Loucy (cell line): Measurements from ENCODE around the gene NANOS2.

Experiments used
- H2AFZ ChIP-seq: fragments of 200-600 bp; sonication (generic); 2 replicates; pipeline ENCODE4 v1.6.0; 2016; ENCODE audit warnings: antibody characterized with exemption, mild to moderate bottlenecking, low read length, moderate library complexity
- H3F3A ChIP-seq: fragments of 200-600 bp; 2 replicates; pipeline ENCODE4 v1.6.0; 2016; ENCODE audit warnings: antibody characterized with exemption, low read depth, mild to moderate bottlenecking
- H3K27me3 ChIP-seq: fragments of 200-600 bp; sonication (generic); 2 replicates; pipeline ENCODE4 v1.6.1; 2014; ENCODE audit warnings: low read length, mild to moderate bottlenecking; ENCODE audit not compliant: insufficient read depth, poor library complexity, severe bottlenecking
- H3K36me3 ChIP-seq: fragments of 200-600 bp; sonication (generic); 2 replicates; pipeline ENCODE4 v1.6.1; 2016; ENCODE audit warnings: low read length; ENCODE audit not compliant: insufficient read depth
- H3K4me1 ChIP-seq: fragments of 200-600 bp; sonication (generic); 2 replicates; pipeline ENCODE4 v1.5.1; 2014; ENCODE audit warnings: low read length, mild to moderate bottlenecking; ENCODE audit not compliant: insufficient read depth, poor library complexity, severe bottlenecking
- H3K4me2 ChIP-seq: fragments of 200-600 bp; sonication (generic); 2 replicates; pipeline ENCODE4 v1.6.0; 2014; ENCODE audit warnings: antibody characterized with exemption, low read length, low read depth, mild to moderate bottlenecking; ENCODE audit not compliant: poor library complexity, severe bottlenecking
- H3K4me3 ChIP-seq: fragments of 200-600 bp; sonication (generic); 2 replicates; pipeline ENCODE4 v1.5.1; 2014; ENCODE audit warnings: low read length, mild to moderate bottlenecking, mixed read lengths; ENCODE audit not compliant: poor library complexity, severe bottlenecking
- H3K79me2 ChIP-seq: fragments of 200-600 bp; sonication (generic); 2 replicates; pipeline ENCODE4 v1.6.1; 2014; ENCODE audit warnings: low read length; ENCODE audit not compliant: insufficient read depth
- H3K9ac ChIP-seq: fragments of 200-600 bp; sonication (generic); 2 replicates; pipeline ENCODE4 v1.6.0; 2014; ENCODE audit warnings: mild to moderate bottlenecking, low read depth, low read length, moderate library complexity; ENCODE audit not compliant: poor library complexity, severe bottlenecking
- H3K9me2 ChIP-seq: fragments of 200-600 bp; sonication (generic); replicated peaks from 2 replicates; pipeline ENCODE4 v1.6.1; 2016; ENCODE audit warnings: low read depth, low read length, mixed read lengths
- H3K9me3 ChIP-seq: fragments of 200-600 bp; sonication (generic); 2 replicates; pipeline ENCODE4 v1.6.1; 2014; ENCODE audit warnings: mild to moderate bottlenecking, antibody characterized with exemption, low read length, low read depth; ENCODE audit not compliant: insufficient read depth
- H4K20me1 ChIP-seq: fragments of 200-600 bp; sonication (generic); 2 replicates; pipeline ENCODE4 v1.6.0; 2014; ENCODE audit warnings: antibody characterized with exemption, low read length, mild to moderate bottlenecking; ENCODE audit not compliant: insufficient read depth, poor library complexity, severe bottlenecking
- CTCF ChIP-seq: fragments of 200-600 bp; sonication (generic); conservative IDR thresholded peaks from 2 replicates; pipeline ENCODE4 v1.5.1; 2014; ENCODE audit warnings: mild to moderate bottlenecking, antibody characterized with exemption, low read length
- EZH2phosphoT487 ChIP-seq: fragments of 200-600 bp; IDR thresholded peaks from 2 replicates; pipeline ENCODE4 v1.6.1; 2018; ENCODE audit warnings: antibody characterized with exemption, mild to moderate bottlenecking, moderate library complexity, borderline replicate concordance

Gene NANOS2

DNA sequence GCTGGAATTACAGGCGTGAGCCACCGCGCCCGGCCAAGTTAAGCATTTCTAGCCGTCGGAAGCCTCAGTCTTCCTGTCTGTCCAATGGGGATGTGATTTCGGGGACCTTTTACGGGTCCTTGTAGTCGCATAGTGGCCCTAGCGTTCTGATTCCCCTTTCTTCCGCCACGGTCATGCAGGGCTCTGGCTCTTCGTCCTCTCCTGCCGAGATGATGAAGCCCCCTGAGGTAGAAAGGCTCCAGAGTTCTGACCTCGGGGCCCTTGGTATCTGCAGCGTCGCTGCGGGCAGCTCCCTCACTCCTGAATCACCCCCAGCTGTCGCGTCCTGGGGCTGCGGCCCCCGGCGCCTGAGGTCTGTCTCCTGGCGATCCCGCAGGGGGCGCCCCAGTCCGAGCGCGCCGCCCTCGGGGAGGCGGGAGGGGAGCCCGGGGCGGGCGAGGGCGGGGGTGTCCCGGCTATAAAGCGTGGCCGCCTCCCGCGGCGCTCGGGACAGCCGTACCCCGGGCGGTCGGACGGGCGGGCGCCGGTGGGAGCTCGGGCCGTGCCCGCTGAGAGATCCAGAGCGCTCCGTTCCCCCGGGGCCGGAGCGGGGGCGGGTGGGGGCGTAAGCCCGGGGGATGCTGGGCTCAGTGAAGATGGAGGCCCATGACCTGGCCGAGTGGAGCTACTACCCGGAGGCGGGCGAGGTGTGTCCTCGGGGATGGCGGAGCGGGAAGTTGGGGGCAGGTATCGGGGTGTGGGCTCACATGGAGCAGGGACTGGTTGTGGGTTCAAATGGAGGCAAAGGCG, 50.5 kb downstream of the NANOS2 start, which contains the start of gene FOXA3:
TSS of gene FOXA3 (plus strand) at position 487 of the 789 bp plus-strand sequence. CDS start at position 618, 131 bp downstream.
- H4K20me1 ChIP-seq, result peaks cover 13% of the 10 kb centered on the region
- TF ChIP-seq CTCF, result peak; percentile 23; the same call in 1 of the 2 replicates
- no peak for TF ChIP-seq EZH2phosphoT487
- H3K9me2 ChIP-seq, result no peaks in the 10 kb centered on the region
- H3F3A ChIP-seq, result no peaks in the 10 kb centered on the region
- no peaks in the 10 kb centered on the region for H3K9me3 ChIP-seq
- H3K27me3 ChIP-seq, result no peaks in the 10 kb centered on the region
- H3K4me1 ChIP-seq, result peaks cover 9% of the 10 kb centered on the region
- peak within 1 kb of the TSS; percentile 48 for H3K4me2 ChIP-seq
- no peak within 1 kb of the TSS for H3K9ac ChIP-seq
- H2AFZ ChIP-seq, result peak within 1 kb of the TSS; percentile 76
- peaks cover 4% of the 10 kb centered on the region; the same call in 1 of the 2 replicates for H3K36me3 ChIP-seq
- peaks cover 34% of the 10 kb centered on the region for H3K79me2 ChIP-seq
- peak within 1 kb of the TSS; percentile 55 for H3K4me3 ChIP-seq

GRCh38 chr19:45863335-45863839, 51.2 kb downstream of the NANOS2 start:
- Histone ChIP-seq H3K9ac (no peak overlapping the region), H3K9me2 (no peaks in the 10 kb centered on the region)
- TF ChIP-seq EZH2phosphoT487, result no peak
- TF ChIP-seq CTCF, result no peak

More at GRCh38 chr19:45863335-45863839, 51.2 kb downstream of the NANOS2 start:
- no peaks in the 10 kb centered on the region for H3K9me3 ChIP-seq
- peak overlapping the region; percentile 76 for H2AFZ ChIP-seq
- H3K27me3 ChIP-seq, result no peaks in the 10 kb centered on the region
- peak overlapping the region; percentile 55 for H3K4me3 ChIP-seq
- H3K79me2 ChIP-seq, result peaks cover 37% of the 10 kb centered on the region
- peak overlapping the region; percentile 48 for H3K4me2 ChIP-seq
- H3F3A ChIP-seq, result no peaks in the 10 kb centered on the region
- peaks cover 13% of the 10 kb centered on the region for H4K20me1 ChIP-seq
- peaks cover 9% of the 10 kb centered on the region for H3K4me1 ChIP-seq
- peaks cover 4% of the 10 kb centered on the region; the same call in 1 of the 2 replicates for H3K36me3 ChIP-seq
